Measurements from ENCODE around the gene BCL11B. TPM values are rescaled to one million over a fixed set of nuclear protein-coding genes. Genes with fewer than 3 reads are reported as not detected.

The BCL11B gene
- total RNA-seq, 2 experiments from 2014 or later: 68.6 to 70.6 TPM

GRCh38 chr14:99313234-99313633 lies 41.2 kb upstream of the BCL11B start:
- DNase-seq (no peak), ATAC-seq (no peak)
- Mint-ChIP-seq H3K4me1 (ENCODE audit: low read depth) (no peaks in the 10 kb centered on the region), H3K36me3 (ENCODE audit: low read depth) (no peaks in the 10 kb centered on the region), H3K9me3 (ENCODE audit: insufficient read depth) (no peaks in the 10 kb centered on the region), H3K27me3 (ENCODE audit: low read depth) (peaks cover 8% of the 10 kb centered on the region), H3K27ac (no peak overlapping the region), H3K4me3 (no peak overlapping the region)
- ChIA-PET CTCF (no interaction called here), POLR2A (no interaction called here)

DNA sequence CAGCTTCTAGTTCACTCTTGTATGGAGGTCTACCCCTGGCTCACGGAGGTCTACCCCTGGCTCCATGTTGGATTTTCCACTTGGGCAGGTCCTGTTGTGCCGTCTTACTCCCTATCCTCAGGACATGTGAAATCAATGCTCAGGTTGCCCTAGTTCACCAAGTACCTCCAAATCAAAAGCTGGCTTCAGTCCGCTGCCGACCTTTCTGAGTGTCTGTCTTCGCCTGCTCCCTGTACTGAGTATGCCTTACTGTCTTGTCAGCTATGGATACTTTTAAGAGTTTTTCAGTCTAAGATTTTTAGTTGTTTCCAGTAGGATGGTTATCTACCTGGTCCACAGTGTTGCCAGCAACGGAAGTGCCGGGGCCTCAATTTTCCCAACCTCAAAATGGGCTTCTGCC lies 40.1 kb upstream of the BCL11B start:
- ChIA-PET POLR2A (no interaction called here), CTCF (interaction anchor here (1.1 to 1.8 kb wide), 2 partner anchors 8 to 81 kb away, joined by 3 to 9 read pairs; no protein-coding TSS in a partner anchor)
- Mint-ChIP-seq H3K27me3 (ENCODE audit: low read depth) (peaks cover 8% of the 10 kb centered on the region), H3K4me3 (no peak overlapping the region), H3K36me3 (ENCODE audit: low read depth) (no peaks in the 10 kb centered on the region), H3K27ac (no peak overlapping the region), H3K4me1 (ENCODE audit: low read depth) (no peaks in the 10 kb centered on the region), H3K9me3 (ENCODE audit: insufficient read depth) (no peaks in the 10 kb centered on the region)
- ATAC-seq (no peak), DNase-seq (no peak)

DNA sequence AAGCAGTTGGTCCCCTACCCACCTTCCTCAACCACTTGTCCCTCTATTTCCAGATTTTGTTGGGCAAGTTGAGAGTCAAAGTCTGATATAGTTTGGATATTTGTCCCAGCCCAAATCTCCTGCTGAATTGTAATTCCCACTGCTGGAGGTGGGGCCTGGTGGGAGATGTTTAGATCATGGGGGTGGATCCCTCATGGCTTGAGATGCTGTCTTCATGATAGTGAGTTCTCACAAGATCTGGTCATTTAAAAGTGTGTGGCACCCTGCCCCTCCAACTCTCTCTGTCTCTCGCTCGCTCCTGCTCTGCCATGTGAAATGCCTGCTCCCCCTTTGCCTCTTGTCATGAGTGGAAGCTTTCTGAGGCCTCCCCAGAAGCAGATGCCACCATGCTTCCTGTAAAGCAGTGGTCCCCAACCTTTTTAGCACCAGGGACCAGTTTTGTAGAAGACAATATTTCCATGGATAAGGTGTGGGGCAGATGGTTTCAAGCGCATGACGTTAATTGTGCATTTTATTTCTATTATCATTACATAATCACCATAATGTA lies 37.3 kb upstream of the BCL11B start:
- H3K36me3 Mint-ChIP-seq (ENCODE audit: low read depth): no peaks in the 10 kb centered on the region
- POLR2A ChIA-PET: no interaction called here
- CTCF ChIA-PET: interaction anchor here (1.5 kb wide), 1 partner anchor 11 kb away, joined by 4 read pairs; no protein-coding TSS in a partner anchor
- no peak overlapping the region for H3K27ac Mint-ChIP-seq
- DNase-seq (no peak), ATAC-seq (no peak)
- H3K27me3 Mint-ChIP-seq (ENCODE audit: low read depth): peaks cover 13% of the 10 kb centered on the region
- H3K4me1 Mint-ChIP-seq (ENCODE audit: low read depth): no peaks in the 10 kb centered on the region
- no peaks in the 10 kb centered on the region for H3K9me3 Mint-ChIP-seq (ENCODE audit: insufficient read depth)
- no peak overlapping the region for H3K4me3 Mint-ChIP-seq

DNA sequence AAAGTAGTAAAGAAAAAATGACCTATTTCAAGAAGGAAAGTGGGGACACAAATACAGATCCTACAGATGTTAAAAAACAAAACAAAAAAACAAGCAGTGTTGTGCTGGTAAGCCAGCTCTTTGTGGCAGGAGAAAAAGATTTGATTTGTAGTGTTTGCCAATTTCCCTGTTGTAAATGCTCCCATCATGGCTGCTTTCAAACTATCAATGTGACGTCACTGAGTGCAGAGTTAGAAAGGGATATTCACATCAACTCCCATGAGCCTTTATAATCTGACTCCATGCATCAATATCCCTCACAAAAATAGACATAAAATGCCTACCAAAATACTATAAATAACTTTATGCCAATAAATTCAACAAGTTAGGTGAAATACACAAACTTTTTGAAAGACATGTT lies 32.2 kb upstream of the BCL11B start:
- Mint-ChIP-seq H3K4me1 (ENCODE audit: low read depth) (no peaks in the 10 kb centered on the region), H3K36me3 (ENCODE audit: low read depth) (peaks cover 5% of the 10 kb centered on the region), H3K4me3 (no peak overlapping the region), H3K9me3 (ENCODE audit: insufficient read depth) (peaks cover 9% of the 10 kb centered on the region), H3K27ac (no peak overlapping the region), H3K27me3 (ENCODE audit: low read depth) (peaks cover 17% of the 10 kb centered on the region)
- ATAC-seq (no peak), DNase-seq (no peak)
- ChIA-PET POLR2A (no interaction called here), CTCF (interaction anchor here (0.9 to 2.9 kb wide), 2 partner anchors 16 to 21 kb away, joined by 3 to 13 read pairs; no protein-coding TSS in a partner anchor)

- ChIA-PET CTCF (interaction anchor here (1.3 kb wide), 1 partner anchor 19 kb away, joined by 3 read pairs; no protein-coding TSS in a partner anchor), POLR2A (interaction anchor here (1.0 kb wide), 1 partner anchor 120 kb away, joined by 3 read pairs; no protein-coding TSS in a partner anchor)
- H3K27me3 Mint-ChIP-seq (ENCODE audit: low read depth): peaks cover 17% of the 10 kb centered on the region
- peaks cover 8% of the 10 kb centered on the region for H3K36me3 Mint-ChIP-seq (ENCODE audit: low read depth)
- H3K9me3 Mint-ChIP-seq (ENCODE audit: insufficient read depth): peaks cover 20% of the 10 kb centered on the region
- H3K4me3 Mint-ChIP-seq: no peak overlapping the region
- ATAC-seq (no peak), DNase-seq (no peak)
- no peak overlapping the region for H3K27ac Mint-ChIP-seq
- H3K4me1 Mint-ChIP-seq (ENCODE audit: low read depth): no peaks in the 10 kb centered on the region
These were observed 28.2 kb upstream of the BCL11B start for GRCh38 chr14:99300190-99300589.

GRCh38 chr14:99296517-99296916 lies 24.5 kb upstream of the BCL11B start:
- POLR2A ChIA-PET: no interaction called here
- CTCF ChIA-PET: no interaction called here
- DNase-seq (no peak), ATAC-seq (no peak)
- peaks cover 8% of the 10 kb centered on the region for H3K36me3 Mint-ChIP-seq (ENCODE audit: low read depth)
- no peak overlapping the region for H3K4me3 Mint-ChIP-seq
- H3K27me3 Mint-ChIP-seq (ENCODE audit: low read depth): peaks cover 17% of the 10 kb centered on the region
- no peak overlapping the region for H3K27ac Mint-ChIP-seq
- H3K9me3 Mint-ChIP-seq (ENCODE audit: insufficient read depth): peaks cover 20% of the 10 kb centered on the region
- no peaks in the 10 kb centered on the region for H3K4me1 Mint-ChIP-seq (ENCODE audit: low read depth)

DNA sequence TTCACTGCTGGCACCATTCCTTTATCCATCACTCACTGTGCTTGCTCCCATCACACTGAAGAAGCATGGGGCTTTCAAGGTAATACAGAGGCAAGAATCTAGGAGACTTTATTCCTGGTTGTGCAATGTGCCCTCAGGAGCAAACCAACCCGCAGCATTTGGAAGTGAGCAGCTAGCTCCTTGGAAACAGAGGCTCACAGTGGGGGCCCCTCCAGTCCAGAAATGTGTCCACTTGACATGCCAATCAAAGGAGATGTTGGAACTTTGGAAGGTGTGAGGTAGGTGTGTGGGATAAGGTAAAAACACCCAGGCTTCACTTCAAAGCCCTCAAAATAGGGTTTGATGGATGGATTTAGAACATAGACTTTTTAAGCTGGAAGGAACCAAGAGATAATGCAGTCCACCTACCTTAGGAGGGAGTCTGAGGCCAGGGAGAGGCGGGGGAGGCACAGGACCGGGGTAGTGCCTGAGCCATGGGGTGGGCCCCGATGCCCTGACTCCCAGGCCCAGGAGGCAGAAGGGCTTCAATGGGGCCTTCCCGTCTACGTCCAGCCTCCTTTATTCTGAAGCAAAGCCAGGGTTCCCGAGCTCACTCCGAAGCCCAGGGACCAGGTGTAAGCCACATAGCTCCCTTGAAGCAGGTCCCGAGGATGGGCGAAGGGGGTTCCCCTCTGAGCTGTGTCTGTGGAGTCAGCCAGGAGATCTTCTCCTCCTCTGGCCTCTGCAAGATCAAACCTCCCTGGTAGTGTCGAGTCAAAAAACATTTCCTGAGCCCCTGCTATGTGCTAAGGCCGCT lies 17.6 kb upstream of the BCL11B start:
- ChIA-PET CTCF (interaction anchor here (1.4 kb wide), 1 partner anchor 31 kb away, joined by 5 read pairs; no protein-coding TSS in a partner anchor), POLR2A (no interaction called here)
- no peak for ATAC-seq
- Mint-ChIP-seq H3K27me3 (ENCODE audit: low read depth) (no peaks in the 10 kb centered on the region), H3K9me3 (ENCODE audit: insufficient read depth) (no peaks in the 10 kb centered on the region), H3K4me1 (ENCODE audit: low read depth) (peaks cover 15% of the 10 kb centered on the region), H3K4me3 (no peak overlapping the region), H3K36me3 (ENCODE audit: low read depth) (no peaks in the 10 kb centered on the region), H3K27ac (no peak overlapping the region)
- no peak for DNase-seq

GRCh38 chr14:99288948-99289347 lies 17.0 kb upstream of the BCL11B start:
- ATAC-seq (no peak), DNase-seq (no peak)
- ChIA-PET CTCF (no interaction called here), POLR2A (no interaction called here)
- no peak overlapping the region for H3K27ac Mint-ChIP-seq
- H3K27me3 Mint-ChIP-seq (ENCODE audit: low read depth): no peaks in the 10 kb centered on the region
- no peaks in the 10 kb centered on the region for H3K36me3 Mint-ChIP-seq (ENCODE audit: low read depth)
- H3K4me3 Mint-ChIP-seq: no peak overlapping the region
- H3K9me3 Mint-ChIP-seq (ENCODE audit: insufficient read depth): no peaks in the 10 kb centered on the region
- H3K4me1 Mint-ChIP-seq (ENCODE audit: low read depth): peaks cover 15% of the 10 kb centered on the region

GRCh38 chr14:99287269-99287942 lies 15.4 kb upstream of the BCL11B start:
- peaks cover 15% of the 10 kb centered on the region for H3K4me1 Mint-ChIP-seq (ENCODE audit: low read depth)
- ChIA-PET CTCF (interaction anchor here (0.8 to 2.1 kb wide), 6 partner anchors 11 to 129 kb away, joined by 3 to 10 read pairs (median 4); partner anchors contain the start of gene BCL11B), POLR2A (interaction anchor here (1.0 to 1.2 kb wide), 2 partner anchors 10 to 15 kb away, joined by 5 to 6 read pairs; partner anchors contain the start of gene BCL11B)
- H3K27ac Mint-ChIP-seq: peak overlapping the region; percentile 79
- H3K4me3 Mint-ChIP-seq: peak overlapping the region; percentile 51
- DNase-seq (peak; percentile 49), ATAC-seq (peak; percentile 76)
- H3K9me3 Mint-ChIP-seq (ENCODE audit: insufficient read depth): no peaks in the 10 kb centered on the region
- no peaks in the 10 kb centered on the region for H3K36me3 Mint-ChIP-seq (ENCODE audit: low read depth)
- H3K27me3 Mint-ChIP-seq (ENCODE audit: low read depth): no peaks in the 10 kb centered on the region

GRCh38 chr14:99286761-99287160 lies 14.8 kb upstream of the BCL11B start:
- Mint-ChIP-seq H3K27ac (peak overlapping the region; percentile 79), H3K9me3 (ENCODE audit: insufficient read depth) (no peaks in the 10 kb centered on the region), H3K4me3 (peak overlapping the region; percentile 51), H3K27me3 (ENCODE audit: low read depth) (no peaks in the 10 kb centered on the region), H3K36me3 (ENCODE audit: low read depth) (no peaks in the 10 kb centered on the region), H3K4me1 (ENCODE audit: low read depth) (peaks cover 15% of the 10 kb centered on the region)
- no peak for DNase-seq
- POLR2A ChIA-PET: interaction anchor here (1.0 to 1.2 kb wide), 2 partner anchors 9 to 15 kb away, joined by 5 to 6 read pairs; partner anchors contain the start of gene BCL11B
- CTCF ChIA-PET: interaction anchor here (0.8 to 2.1 kb wide), 6 partner anchors 10 to 129 kb away, joined by 3 to 10 read pairs (median 4); partner anchors contain the start of gene BCL11B
- no peak for ATAC-seq

- no peak for ATAC-seq
- peaks cover 30% of the 10 kb centered on the region for H3K4me1 Mint-ChIP-seq (ENCODE audit: low read depth)
- DNase-seq: no peak
- POLR2A ChIA-PET: interaction anchor here (0.6 kb wide), 1 partner anchor 10 kb away, joined by 3 read pairs; no protein-coding TSS in a partner anchor
- H3K4me3 Mint-ChIP-seq: no peak overlapping the region
- no peaks in the 10 kb centered on the region for H3K9me3 Mint-ChIP-seq (ENCODE audit: insufficient read depth)
- CTCF ChIA-PET: interaction anchor here (1.2 kb wide), 1 partner anchor 132 kb away, joined by 3 read pairs; no protein-coding TSS in a partner anchor
- H3K27me3 Mint-ChIP-seq (ENCODE audit: low read depth): no peaks in the 10 kb centered on the region
- H3K27ac Mint-ChIP-seq: no peak overlapping the region
- no peaks in the 10 kb centered on the region for H3K36me3 Mint-ChIP-seq (ENCODE audit: low read depth)
These were observed 12.4 kb upstream of the BCL11B start for GRCh38 chr14:99284254-99285004.
